Measurements from ENCODE around the gene RBBP8NL.

DNA sequence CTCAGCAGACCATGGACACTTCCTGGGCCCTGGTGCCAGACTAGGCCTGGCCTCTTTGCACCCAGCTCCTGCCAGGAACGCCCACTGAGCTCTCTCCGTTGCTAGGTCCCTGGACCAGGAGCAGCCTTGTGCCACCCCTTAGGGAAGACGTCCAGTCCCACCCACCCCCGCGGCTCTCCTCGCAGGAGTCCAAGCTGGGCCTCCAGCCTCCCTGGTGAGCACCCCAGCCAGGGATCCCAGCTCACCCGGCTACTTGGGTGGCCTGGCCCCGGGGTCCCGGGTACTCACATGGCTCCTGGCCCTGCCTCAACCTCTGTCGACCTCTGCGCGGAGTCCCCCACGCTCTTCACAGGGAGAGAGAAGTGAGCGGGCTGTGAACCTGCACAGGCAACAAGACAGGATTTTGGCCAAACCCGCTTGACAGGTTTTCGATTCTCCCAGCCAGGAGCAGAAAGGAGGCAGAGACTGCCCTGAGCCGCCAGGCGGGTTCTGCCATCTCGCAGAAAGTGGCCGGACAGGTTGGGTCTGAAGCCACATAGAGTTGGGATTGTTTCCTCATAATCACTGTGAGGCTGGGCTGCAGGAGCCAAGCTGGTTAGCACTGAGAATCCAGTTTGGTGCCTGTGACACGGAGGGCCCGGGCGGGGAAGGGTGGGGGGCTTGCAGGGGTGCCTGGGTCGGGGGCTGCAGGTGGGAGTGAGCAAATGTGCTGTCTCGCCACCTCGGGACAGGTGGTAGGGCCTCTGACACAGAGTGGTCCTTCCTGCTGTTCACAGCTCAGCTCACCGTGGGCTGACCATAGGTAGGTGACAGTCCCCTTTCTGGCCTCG is at the start of gene RBBP8NL:
- TF ChIP-seq, protein P1, sequence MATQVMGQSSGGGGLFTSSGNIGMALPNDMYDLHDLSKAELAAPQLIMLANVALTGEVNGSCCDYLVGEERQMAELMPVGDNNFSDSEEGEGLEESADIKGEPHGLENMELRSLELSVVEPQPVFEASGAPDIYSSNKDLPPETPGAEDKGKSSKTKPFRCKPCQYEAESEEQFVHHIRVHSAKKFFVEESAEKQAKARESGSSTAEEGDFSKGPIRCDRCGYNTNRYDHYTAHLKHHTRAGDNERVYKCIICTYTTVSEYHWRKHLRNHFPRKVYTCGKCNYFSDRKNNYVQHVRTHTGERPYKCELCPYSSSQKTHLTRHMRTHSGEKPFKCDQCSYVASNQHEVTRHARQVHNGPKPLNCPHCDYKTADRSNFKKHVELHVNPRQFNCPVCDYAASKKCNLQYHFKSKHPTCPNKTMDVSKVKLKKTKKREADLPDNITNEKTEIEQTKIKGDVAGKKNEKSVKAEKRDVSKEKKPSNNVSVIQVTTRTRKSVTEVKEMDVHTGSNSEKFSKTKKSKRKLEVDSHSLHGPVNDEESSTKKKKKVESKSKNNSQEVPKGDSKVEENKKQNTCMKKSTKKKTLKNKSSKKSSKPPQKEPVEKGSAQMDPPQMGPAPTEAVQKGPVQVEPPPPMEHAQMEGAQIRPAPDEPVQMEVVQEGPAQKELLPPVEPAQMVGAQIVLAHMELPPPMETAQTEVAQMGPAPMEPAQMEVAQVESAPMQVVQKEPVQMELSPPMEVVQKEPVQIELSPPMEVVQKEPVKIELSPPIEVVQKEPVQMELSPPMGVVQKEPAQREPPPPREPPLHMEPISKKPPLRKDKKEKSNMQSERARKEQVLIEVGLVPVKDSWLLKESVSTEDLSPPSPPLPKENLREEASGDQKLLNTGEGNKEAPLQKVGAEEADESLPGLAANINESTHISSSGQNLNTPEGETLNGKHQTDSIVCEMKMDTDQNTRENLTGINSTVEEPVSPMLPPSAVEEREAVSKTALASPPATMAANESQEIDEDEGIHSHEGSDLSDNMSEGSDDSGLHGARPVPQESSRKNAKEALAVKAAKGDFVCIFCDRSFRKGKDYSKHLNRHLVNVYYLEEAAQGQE (IDR thresholded peaks at IDR 0.05) = no peak
- no peak for TF ChIP-seq RAD21 (IDR thresholded peaks at IDR 0.05)
- no peak for TF ChIP-seq CTCF (IDR thresholded peaks at IDR 0.05; ENCODE audit: low read depth, low read length, missing input control)
- no peak for TF ChIP-seq YY1 (IDR thresholded peaks at IDR 0.05)
- no peak for TF ChIP-seq TAF1 (conservative IDR thresholded peaks at IDR 0.05)
- no peak for TF ChIP-seq FOXA2 (IDR thresholded peaks at IDR 0.05)
- TF ChIP-seq FOXA1 (IDR thresholded peaks at IDR 0.05) = no peak
